HG03558 (cell line): ENCODE measurements around the gene NAMPT.
"Not testable (repeated sequence)": the region's sequence is repeated elsewhere in the genome, so short reads cannot be mapped to it uniquely, and the experiment has no call there.

ENCODE experiments used
- ATAC-seq: cut with Tn5 transposase; IDR thresholded peaks from one replicate; pipeline ENCODE4 v1.9.1; 2021; ENCODE audit warnings: moderate number of reproducible peaks; ENCODE audit not compliant: unreplicated experiment; ENCODE audit errors: extremely low read depth

NAMPT gene

DNA sequence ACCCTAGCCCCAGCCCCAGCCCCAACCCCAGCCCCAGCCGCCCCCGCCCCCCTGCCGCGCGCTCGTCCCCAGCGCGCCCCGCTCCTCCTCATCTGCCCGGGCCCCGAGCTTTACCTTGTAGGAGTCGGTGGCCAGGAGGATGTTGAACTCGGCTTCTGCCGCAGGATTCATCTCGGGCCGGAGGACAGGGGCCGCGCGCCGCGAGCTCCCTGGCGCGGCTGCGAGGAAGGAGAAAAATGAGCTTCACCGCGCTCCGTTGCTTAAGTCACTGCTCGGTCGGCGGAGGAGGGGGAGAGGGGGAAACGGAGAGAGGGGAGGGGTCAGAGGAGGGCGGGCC, at the start of gene NAMPT:
NAMPT (minus strand) TSS at position 270 of the 337 bp plus-strand sequence; CDS start at position 171, 99 bp downstream.
- no peak for ATAC-seq

- no peak for ATAC-seq
These were observed 47.4 kb upstream of the NAMPT start for GRCh38 chr7:106332201-106332600.

DNA sequence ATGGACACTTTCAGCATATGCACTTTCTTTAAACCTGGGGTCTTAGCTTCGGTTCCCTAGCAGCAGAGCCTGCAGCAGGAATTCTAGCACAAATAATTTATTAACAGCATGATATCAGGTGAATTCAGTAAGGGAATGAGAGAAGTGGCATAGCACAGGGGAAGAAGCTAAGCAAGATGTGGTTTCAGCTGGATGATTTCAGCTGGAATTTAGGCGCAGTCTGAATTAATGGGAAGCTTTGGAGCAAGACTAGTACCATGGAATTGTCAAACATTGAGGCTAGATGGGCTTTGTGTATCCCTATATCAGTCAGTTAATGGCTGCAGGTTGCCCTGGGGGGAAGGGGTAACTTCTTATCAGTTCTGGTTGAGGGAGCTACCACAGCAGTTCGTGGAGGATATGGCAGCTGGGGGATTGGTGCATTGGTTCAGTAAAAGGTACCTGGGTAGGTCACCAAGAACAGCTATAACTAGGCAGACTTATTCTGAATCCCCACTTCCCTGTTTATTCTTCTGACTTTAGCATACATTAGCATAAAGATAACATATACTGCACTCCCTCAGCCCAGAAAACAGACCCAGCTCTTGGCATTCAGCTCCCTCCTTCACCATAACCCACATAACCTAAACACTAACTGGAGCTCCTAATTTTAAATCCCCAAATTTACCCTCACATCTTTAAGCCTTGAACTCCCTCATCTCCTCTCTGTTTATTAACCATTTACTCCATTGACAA, 46.8 kb upstream of the NAMPT start:
- no peak for ATAC-seq

DNA sequence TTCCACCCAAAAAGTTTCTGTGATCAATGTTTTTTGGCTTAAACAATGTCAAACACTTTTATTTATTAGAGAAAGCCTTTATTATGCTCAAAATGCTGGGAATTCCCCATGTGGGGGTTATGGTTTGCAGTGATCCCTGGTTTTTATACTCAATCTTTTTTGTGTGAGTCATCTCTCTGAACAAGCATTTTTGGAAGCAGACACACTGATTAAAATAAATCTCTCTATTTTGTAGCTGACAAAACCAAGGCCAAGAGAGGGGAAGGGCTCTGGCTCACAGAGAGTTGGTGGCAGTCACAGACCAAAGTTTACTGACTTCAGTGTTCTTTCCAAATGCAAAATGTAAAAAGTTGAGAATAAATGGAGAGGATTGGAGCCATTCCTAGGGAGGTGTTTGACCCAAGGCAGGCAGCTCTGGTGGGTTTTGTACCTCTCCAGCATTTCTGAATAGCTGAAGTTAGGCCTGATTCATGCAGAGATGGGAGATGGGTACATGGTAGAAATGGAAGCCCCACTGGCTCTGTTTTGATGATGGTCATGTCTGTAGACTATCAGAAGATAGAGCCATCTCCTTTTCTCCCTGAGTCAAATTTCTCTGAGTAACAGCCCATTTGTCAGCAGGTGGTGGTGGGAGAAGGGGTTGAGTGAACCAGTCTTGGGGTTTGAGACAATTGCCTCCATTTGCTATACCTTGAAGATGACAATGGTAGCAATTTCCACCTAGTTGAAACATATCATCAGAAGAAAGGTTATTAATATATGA, 45.4 kb upstream of the NAMPT start:
- ATAC-seq, result no peak

DNA sequence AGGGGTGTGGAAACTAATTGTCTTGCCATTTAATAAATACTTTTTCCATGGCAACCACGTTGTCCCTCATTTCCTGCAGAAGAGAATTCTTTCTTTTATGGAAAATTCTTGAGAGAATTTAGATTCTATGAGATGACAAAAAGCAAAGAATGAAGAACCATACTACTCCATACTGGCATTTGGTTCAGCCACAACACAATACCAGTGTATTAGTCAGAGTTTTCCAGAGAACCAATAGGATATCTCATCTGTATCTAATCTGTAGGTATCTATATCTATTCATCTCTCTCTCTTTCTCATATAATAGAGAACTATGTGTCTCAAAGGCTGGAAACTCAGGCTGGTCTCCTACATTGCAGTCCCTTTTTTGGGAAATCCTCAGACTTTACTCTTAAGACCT, 44.6 kb upstream of the NAMPT start:
- ATAC-seq, result no peak

DNA sequence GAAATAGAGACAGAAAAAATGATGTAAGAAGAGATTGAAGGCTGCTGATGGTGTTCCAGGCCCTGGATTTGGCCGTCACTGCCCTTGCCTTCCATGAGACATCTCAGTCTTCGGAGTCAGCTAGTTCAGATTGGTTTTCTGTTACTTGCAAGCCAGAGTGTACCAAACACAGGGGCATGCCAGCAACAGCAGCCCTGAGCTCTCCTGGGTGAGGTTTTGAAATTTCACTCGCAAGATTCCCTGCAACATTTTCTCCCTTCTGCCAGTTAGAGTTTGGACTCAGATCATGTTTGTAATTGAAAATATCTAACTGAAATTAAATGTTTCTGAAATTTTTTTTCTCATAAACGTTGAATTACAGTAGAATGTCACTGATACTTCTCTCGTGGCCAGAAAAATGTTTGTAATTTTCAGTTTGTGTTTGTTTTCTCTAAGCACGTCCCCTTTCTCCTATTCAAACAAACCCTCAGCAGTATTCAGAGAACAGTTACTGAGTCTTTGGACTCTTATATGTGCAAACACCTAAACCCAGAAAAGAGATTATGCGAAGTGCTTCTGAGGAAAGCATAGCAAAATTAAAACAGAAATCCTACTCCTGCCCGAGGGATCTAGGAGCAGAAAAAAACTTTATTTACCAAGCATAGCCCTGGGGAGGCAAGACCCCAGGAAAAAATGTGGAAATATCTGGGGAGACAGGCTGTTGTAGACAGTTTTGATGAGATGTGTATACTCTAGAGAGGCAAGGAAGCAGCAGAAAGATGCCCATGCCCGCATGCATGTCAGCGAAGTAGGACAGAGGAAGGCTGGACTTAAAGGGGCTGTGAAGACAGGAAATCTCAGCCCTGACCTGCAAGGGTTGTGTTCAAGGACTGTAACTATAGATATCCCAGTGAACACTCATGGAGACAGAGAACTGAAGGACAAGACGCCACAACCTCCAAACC, 43.0 kb upstream of the NAMPT start:
- no peak for ATAC-seq

- no peak for ATAC-seq
These were observed 42.1 kb upstream of the NAMPT start for GRCh38 chr7:106326594-106327537.

DNA sequence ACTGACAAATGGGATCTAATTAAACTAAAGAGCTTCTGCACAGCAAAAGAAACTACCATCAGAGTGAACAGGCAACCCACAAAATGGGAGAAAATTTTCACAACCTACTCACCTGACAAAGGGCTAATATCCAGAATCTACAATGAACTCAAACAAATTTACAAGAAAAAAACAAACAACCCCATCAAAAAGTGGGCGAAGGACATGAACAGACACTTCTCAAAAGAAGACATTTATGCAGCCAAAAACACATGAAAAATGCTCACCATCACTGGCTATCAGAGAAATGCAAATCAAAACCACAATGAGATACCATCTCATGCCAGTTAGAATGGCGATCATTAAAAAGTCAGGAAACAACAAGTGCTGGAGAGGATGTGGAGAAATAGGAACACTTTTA, 39.7 kb upstream of the NAMPT start:
- not testable (repeated sequence) for ATAC-seq

- not testable (repeated sequence) for ATAC-seq
These were observed 35.5 kb upstream of the NAMPT start for GRCh38 chr7:106320254-106320770.

DNA sequence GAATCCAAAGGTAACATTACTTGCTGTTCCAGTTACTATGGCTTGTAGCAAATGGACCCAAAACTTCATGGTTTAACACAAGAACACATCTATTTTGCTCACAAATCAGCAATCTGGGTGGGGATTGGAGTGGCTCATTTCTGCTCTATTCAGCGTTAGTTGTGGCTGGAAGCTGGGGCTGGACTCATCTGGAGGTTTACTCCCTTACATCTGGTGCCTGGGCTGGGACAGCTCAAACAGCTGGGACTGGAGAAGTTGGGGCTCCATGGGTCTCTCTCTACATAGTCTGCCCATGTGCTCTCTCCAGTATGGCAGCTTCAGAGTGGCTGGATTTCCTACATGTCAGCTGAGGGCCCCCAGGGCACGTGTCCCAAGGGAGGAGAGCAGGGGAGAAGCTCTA, 33.7 kb upstream of the NAMPT start:
- no peak for ATAC-seq

GRCh38 chr7:106317971-106318370, 33.2 kb upstream of the NAMPT start:
- no peak for ATAC-seq

DNA sequence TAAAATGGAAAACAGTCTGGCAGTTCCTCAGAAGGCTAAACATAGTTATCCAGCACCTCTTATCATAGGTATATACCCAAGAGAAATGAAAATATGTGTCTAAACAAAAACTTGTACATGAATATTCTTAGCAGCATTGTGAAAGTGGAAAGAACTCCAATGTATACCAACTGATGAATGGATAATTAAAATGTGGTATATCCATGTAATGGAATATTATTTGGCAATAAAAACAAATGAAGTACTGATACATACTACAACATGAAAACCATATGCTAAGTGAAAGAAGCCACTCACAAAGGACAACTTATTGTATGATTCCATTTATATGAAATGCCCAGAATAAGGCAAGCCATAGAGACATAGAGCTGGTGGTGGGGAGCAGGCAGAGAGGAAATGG, 32.2 kb upstream of the NAMPT start:
- no peak for ATAC-seq

GRCh38 chr7:106314875-106315274, 30.1 kb upstream of the NAMPT start:
- no peak for ATAC-seq

- no peak for ATAC-seq
These were observed 29.2 kb upstream of the NAMPT start for GRCh38 chr7:106313966-106314365.

DNA sequence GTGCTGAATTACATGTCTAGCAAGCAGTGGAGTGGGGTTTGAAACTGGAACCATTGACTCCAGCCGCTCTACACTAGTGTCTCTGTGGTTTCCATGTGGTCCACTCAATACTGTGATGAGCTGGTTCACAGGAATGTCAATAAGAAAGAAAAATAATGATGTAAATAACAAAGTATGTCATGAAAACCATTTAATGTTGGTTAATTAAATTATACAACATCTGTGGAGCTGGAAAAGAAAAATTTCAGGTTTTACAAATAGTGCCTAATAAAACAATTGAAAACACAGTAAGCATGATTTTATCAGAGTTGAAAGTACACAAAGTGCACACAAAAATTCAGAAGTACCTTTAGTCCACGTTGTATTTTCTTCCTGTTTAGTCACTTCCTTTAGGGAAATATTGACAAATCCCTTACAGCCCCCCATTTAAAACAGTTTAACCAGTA, 28.7 kb upstream of the NAMPT start:
- ATAC-seq, result no peak

DNA sequence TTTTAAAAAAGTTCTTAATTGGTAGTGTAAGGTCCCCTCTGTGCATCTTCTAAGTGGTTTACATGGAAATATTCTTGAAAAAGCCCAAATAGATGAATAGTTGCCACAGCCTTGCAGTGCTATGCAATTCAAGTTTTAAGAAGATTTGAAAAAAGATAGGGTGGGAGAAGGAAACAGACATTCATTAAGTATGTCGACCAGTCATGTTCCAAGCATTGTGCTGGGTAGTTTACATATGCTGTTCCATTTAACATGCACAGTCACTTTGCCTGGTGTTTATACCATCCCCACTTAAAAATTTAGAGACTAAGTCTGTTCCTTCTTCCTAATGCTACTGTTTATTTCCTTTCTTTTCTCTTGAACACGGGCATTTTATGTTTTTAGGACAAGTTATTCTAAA, 28.1 kb upstream of the NAMPT start:
- no peak for ATAC-seq

DNA sequence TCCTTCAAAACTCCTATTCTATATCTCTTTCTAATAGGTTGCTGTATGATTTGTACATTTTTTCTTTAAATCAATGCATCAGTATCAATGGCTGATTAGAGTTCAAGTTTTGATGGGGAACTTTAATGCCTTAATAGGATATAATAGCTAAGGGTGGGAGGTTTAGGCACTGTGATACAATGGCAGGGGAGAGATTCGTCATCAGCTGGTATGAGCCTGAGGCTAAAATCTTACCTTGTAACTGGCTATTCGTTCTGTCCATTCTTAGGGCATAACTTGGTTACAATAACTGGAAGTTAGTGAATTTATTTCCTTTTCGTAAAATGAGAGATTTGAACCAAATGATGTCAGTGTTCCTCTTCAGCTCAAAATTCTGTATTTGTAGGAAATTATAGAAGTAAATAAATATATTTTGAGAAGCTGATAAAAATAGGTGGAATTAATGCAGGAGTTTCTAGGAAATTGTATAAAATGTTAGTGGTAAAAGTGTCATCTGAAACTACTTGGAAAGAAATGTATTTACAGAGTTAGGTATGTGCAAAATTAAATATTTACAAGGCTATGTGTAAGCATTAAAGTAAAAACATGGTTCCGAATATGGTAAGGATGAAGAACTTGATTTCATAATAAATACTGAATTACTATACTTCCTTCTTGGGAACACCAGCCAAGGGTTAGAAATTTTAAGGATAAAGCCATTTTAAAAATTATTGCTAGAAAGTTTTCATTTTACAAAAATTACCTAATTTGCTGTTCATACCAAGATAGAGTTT, 27.5 kb upstream of the NAMPT start:
- no peak for ATAC-seq

DNA sequence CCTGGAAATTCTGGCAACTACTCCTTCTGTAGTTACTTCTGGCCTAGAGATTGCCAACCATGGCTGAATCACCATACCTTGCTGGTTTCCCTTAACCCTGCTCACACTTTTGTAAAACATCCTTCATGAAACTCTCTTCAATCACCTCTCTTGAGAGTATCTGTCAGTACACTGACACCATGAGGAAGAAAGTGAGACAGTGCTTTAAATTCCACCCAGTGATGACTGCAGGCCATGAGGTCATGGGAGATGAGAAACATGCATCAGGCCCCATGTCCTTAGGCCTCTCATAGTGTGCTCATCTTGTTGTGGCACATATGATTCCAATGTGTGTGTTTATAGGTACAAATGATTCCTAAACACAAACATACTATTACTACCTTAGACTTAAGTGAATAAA, 24.6 kb upstream of the NAMPT start:
- no peak for ATAC-seq

DNA sequence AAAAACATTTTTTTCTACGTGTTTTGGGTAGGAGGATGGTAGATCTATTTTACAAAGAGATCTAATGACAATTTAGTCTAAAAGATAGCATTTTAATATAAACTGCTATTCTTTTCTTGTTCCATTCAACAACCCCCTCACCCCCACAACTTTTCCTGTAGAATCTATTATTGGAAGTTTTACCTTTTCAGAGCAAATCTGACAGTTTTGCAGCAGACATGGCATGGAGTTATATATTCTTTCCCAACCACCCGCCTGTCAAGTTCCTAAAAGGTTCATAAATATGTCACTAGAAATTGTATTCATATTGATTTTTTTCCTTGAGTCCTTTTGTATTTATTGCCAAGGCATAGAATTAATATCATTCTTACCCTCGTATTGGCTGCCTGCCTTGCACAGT, 21.5 kb upstream of the NAMPT start:
- ATAC-seq, result no peak
